Fibroblast of skin of right biceps (primary cell): ENCODE measurements around the gene VAV2.

ENCODE experiments used
- DNase-seq: peaks from one replicate; pipeline ENCODE4 v3.0.0-alpha.2; 2013

The VAV2 gene

DNA sequence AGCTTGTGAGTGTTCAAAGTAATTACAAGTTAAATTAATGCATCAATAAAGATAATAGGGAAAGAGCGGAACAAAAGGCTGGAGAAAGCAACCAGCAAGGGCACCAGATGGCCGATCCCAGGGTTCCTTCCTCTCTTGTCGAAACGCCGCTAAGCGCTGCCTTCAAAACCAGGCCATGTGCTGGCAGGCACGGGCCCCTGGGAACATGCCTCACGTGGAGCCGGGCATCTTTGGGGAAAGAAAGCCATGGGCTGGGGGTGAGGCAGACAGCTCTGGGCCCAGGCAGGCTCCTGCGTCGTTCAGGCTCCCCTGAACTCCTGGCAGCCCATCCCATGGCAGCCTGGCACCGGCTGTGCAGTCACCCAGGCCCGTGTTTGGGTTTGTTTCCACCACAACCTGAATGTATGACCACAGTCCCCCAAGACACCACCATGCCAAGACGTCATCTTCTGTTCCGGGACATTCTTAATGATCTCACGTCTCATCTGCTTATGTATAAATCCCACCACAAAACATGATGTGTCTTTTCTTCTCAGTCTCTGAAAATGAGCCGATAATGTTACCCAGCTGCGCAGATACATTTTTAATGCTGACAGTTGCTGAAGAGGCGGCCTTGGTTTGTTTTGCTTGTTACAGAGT lies 143.5 kb downstream of the VAV2 start:
- DNase-seq, result peak; percentile 60

DNA sequence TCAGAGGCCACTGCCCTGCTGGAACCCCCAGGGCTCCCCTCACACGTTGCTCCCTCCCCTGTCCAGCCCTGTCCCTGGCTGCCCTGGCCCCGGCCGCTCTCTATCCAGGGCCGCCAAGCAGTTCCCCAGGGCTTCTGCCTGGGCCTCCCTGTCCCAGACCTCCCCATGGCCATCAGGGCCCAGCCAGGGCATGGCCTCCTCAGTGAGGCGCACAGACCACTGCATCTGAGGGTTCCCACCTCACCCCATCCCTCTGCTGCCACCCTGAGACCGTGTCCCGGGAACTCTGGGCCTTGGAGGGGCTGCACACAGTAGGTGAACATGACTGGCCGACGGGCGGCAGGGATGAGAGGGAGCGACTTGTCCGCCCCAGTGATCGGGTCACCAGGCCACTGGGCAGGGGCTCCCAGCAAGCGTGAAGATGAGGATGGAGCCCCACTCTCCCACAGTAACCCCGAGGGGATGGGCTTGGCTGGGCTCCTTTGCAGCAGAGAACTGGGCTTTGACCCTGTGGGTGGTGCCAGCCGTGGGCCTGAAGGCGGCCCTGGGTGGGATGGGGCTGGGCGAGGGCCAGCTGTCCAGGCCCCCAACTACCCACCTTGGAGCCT lies 145.5 kb downstream of the VAV2 start:
- DNase-seq, result no peak

- DNase-seq, result peak; percentile 16
These were observed 146.7 kb downstream of the VAV2 start for GRCh38 chr9:133845440-133845839.

- no peak for DNase-seq
These were observed 147.2 kb downstream of the VAV2 start for GRCh38 chr9:133844881-133845410.

- no peak for DNase-seq
These were observed 147.7 kb downstream of the VAV2 start for GRCh38 chr9:133844398-133844784.

- no peak for DNase-seq
These were observed 148.2 kb downstream of the VAV2 start for GRCh38 chr9:133843751-133844397.

GRCh38 chr9:133843250-133843649 lies 148.9 kb downstream of the VAV2 start:
- no peak for DNase-seq

GRCh38 chr9:133842721-133843227 lies 149.3 kb downstream of the VAV2 start:
- no peak for DNase-seq

GRCh38 chr9:133842174-133842573 lies 149.9 kb downstream of the VAV2 start:
- no peak for DNase-seq

GRCh38 chr9:133841167-133841812 lies 150.8 kb downstream of the VAV2 start:
- DNase-seq, result no peak

GRCh38 chr9:133839822-133840329 lies 152.2 kb downstream of the VAV2 start:
- DNase-seq, result no peak

DNA sequence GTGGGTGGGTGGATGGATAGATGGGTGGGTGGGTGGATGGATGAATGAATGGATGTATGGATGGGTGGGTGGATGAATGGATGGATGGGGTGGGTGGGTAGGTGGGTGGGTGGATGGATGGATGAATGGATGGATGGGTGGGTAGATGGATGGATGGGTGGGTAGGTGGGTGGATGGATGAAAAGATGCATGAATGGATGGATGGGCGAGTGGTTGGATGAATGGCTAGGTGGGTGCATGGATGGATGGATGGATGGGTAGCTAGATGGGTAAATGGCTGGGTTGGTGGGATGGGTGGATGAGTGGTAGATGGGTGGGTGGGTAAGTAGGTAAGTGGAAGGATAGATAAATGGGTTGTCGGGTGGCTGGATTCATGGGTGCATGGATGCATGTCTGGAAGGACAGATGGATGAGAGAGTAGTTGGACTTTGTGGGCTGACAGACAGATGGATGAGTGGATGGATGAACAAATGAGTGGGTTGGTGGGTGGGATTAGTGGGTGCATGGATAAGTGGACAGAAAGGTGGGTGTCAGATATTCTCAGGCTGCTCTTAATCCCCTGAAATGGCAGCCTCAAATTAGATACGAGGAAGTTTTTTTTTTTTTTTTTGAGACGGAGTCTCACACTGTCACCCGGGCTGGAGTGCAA lies 153.1 kb downstream of the VAV2 start:
- no peak for DNase-seq

GRCh38 chr9:133837627-133838597 lies 154.2 kb downstream of the VAV2 start:
- DNase-seq, result no peak

GRCh38 chr9:133836818-133837217 lies 155.3 kb downstream of the VAV2 start:
- DNase-seq, result no peak

- no peak for DNase-seq
These were observed 155.9 kb downstream of the VAV2 start for GRCh38 chr9:133836001-133836758.

DNA sequence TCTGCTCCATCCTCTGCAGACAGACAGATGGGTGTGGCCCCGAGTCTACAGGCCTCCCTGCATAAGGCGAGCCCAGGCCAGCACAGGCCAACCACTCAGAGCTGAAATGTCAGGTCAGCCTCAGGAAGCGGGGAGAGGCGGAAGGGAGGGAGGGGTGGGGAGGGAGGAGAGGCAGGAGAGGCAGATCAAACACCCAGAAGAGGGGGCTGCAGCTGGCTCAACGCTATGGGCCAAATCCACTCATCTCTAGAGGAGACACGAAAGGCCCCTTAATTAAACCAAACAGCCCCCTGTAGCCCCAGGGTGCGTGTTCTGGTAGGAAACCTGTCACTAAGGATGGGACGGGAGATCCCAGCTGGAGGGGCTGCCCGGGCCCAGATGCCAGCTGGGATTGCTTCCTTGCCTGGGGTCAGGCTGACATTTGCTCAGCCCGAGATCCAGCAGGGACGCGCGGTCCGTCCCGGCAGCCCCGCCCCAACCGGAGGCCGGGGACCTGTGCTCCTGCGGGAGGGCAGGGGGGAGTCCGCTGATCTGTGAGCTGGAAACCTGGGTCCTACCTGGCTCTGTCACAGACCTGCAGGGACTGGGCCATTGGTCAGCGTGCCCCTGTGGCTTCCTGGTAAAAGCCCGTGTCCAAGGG lies 156.7 kb downstream of the VAV2 start:
- no peak for DNase-seq

GRCh38 chr9:133834080-133834976 lies 157.8 kb downstream of the VAV2 start:
- no peak for DNase-seq

GRCh38 chr9:133833388-133834025 lies 158.6 kb downstream of the VAV2 start:
- DNase-seq, result no peak

DNA sequence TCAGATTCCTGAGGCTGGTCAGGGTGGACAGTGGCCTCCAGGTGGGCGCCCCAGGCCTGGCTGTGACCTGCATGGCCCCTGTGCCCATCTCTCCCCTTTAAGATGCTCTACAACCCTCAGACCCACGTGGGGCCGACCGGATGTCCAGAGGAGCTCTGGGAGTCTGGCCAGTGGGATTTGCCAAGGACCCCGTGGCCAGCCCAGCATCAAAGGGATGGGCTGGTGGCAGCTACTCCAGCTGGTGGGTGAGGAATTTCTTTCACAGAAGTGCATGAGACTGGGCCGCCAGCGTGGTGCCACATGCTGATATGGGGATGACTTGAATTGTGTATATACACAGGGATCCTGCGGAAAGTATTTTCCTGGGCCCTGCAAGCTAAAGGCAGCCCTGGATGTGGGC lies 159.2 kb downstream of the VAV2 start:
- no peak for DNase-seq
